Measurements from ENCODE around the gene CUZD1.

CUZD1 gene

GRCh38 chr10:122855745-122856144 is 10.1 kb upstream of the CUZD1 start:
- DNase-seq (ENCODE audit: low spot score), result no peak

DNA sequence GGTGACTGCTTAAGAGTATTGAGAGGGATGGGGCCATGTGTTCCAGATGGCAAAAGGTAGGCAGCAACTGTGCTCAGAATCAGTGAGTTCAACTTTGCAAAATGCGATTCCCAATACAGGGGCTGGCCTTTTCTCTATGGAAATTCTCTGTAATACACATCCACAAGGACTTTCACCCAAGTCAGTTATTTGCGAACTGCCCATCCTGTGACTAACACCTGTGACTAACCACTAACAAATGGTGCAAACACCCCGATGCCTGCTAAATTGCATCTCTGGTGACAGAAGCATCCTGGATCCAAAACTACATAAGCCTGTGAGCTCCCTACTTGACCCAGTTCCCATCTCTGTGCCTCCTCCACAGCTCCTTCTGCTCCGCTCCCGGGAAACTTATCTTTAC is 9.0 kb upstream of the CUZD1 start:
- peak; percentile 65 for DNase-seq (ENCODE audit: low spot score)

GRCh38 chr10:122853665-122854313 is 8.1 kb upstream of the CUZD1 start:
- peak; percentile 52 for DNase-seq (ENCODE audit: low spot score)

DNA sequence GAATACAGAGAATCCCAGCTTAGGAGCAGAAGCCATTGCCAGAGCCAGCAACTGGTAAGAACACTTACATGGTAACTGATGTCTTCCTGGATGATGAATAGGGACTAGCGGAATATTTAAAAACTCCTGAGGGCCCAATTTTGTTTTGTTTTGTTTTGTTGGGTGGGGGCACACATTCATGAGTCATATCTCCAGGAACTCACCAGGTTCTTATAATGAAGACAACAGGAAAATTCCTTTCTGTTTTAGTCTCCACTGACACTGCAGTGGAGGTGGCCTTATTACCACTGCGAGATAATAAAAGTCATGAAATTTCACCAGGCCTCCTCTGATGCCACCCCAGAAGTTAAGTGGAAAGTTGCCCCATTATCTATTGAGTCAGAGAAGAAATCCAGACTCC is 6.6 kb upstream of the CUZD1 start:
- DNase-seq (ENCODE audit: low spot score), result no peak

GRCh38 chr10:122850705-122851640 is 5.3 kb upstream of the CUZD1 start:
- no peak for DNase-seq (ENCODE audit: low spot score)

GRCh38 chr10:122849900-122850605 is 4.4 kb upstream of the CUZD1 start:
- no peak for DNase-seq (ENCODE audit: low spot score)

DNA sequence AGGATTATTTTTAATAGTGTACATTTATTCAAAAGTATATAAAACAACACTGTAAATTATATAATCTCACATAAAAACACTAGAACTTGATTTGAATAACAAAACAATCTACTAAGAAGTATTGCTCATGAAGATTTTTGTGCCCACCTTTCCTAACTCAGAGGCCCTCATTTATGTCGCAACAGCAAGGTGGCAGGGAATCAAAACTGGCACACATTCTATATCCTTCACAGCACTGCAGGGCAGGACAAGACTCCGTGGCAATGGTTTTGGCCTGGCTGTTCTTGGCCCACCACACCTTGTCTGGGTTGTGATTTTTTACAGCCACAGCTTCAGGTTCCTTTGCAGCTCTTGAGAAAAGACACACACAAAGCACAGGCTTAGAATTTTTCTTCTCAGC is 3.4 kb upstream of the CUZD1 start:
- no peak for DNase-seq (ENCODE audit: low spot score)

GRCh38 chr10:122847782-122848604 is 2.3 kb upstream of the CUZD1 start:
- DNase-seq (ENCODE audit: low spot score), result no peak

- DNase-seq (ENCODE audit: low spot score), result no peak
These were observed 1.5 kb downstream of the CUZD1 start for GRCh38 chr10:122844146-122844545.

DNA sequence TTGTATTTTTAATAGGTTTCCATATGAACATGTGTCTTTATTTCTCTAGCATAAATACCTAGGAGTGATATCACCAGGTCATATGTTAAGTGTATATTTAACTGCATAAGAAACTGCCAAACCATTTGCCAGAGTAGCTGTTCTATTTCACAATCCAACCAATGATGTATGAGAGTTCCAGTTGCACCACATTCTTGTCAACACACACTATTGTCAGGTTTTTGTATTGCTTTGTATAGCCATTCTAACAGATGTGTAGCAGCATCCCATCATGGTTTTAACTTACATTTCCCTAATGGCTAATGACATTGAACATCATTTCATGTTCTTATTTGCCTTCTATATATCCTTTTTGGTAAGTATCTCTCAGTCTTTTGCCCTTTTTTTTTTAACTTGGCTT is 4.1 kb downstream of the CUZD1 start:
- DNase-seq (ENCODE audit: low spot score), result no peak

- DNase-seq (ENCODE audit: low spot score), result no peak
These were observed 6.2 kb downstream of the CUZD1 start for GRCh38 chr10:122839505-122839904.

DNA sequence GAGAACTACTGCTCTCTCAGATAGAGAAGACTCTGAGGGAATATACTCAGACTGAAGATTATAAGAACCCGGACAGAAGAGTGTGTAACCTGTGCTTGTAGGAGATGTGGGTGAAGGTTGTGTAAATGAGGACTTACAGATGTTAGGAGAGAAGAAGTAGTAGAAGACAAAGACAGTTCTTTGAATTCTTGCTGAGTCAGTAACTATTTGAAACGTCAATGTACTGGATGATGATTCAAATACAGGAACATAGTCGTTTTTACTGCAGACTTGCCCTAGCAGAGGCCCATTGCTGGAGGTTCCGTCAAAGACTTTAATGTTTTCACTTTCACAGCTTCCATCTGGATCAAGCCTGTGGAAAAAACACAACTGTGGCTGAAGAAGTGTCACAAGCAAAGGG is 6.8 kb downstream of the CUZD1 start:
- no peak for DNase-seq (ENCODE audit: low spot score)

DNA sequence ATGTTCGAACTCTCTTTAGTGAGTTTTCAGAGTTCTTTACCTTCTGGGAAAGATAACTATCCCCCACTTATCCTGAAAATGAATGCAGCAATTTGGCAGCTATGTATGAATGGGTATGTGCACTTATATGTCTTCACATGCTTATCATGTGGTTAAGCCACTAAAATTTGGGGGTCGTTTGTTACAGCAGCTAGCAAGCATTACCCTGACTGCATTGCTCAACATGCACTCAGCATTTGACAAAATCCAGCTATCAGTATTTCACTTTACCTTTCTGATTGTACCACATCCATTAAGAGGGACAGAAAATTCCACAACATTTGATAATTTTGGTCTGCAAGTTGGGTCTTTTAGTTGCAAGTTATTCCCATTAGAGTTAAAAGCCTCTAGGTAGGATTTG is 9.7 kb downstream of the CUZD1 start:
- no peak for DNase-seq (ENCODE audit: low spot score)

GRCh38 chr10:122830965-122831353 is 14.7 kb downstream of the CUZD1 start:
- no peak for DNase-seq (ENCODE audit: low spot score)

- no peak for DNase-seq (ENCODE audit: low spot score)
These were observed 15.2 kb downstream of the CUZD1 start for GRCh38 chr10:122830273-122830964.

GRCh38 chr10:122829454-122829853 is 16.2 kb downstream of the CUZD1 start:
- no peak for DNase-seq (ENCODE audit: low spot score)

DNA sequence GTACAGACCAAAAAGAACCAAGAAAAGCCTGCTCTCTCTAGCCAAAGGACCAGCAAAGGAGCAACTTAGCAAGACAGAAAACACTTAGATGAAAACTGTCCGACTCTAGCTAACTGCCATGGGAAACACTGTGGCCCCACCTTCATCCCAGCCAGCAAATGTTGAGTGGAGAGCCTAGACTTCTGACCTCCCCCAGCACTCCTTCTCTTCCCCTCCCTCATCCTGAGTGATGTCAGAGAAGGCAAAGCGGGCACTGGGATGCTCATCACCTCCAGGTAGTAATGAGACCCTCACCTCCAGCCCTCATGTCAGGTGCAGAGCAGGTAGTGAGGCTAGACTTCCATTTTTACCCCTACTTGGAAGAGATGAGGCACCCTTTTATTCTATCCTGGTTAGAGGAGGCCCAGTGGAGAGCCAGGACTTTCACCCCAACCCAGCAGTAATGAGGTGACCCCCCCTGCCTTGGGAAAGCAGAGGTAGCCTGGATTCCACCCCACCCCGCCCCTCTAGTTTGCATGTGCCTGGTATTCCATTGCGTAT is 16.9 kb downstream of the CUZD1 start:
- no peak for DNase-seq (ENCODE audit: low spot score)

DNA sequence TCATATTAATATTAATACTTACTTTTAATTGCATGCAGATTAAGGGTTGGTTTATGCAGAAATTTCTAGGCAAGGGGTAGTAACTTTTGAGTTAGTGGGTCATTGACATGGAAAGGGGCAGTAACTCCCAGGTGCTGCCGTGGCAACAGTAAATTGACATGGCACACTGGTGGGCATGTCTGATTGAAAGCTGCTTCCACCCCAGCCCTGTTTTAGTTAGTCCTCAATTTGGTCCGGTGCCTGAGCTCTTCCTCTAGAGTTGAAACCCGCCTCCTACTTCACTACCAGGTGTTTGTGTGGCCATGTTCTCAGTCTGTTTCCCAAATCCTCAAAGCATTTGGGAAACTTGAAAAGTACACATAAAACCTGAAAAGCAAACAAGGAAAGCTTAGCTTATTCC is 18.4 kb downstream of the CUZD1 start:
- no peak for DNase-seq (ENCODE audit: low spot score)

DNA sequence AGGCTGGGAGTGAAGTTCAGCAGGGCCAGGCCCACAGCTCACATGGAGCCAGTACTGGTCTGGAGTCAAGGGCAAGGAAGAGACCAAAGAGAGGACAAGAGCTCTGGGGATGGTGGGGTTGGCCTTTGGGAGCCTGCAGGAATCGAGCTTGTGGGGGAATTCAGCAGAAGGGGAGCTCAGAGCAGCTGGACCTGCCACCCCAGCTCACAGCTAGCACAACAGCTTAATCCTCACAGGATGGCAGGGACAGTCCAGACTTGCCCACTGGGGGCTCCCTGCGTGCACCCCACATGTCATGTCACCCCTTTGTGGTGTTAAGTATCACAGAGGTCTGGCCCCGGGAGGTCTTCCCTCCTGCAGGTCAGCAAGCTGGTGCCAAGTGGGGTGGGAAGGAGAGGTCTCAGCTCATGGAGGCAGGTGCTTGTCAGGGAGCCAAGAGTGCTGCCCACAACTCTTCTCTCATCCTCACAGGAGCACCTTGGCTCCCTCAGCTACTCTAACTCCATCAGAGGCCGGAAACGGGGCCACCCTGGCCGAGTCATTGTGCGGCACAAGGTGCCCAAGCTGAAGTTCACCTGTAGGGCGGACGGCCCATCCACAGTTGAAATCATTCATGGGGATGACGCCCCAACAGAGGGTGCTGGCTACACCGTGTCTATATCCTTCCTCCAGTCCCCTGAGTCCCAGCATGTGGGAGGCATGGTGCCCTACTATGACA is 22.5 kb downstream of the CUZD1 start:
- no peak for DNase-seq (ENCODE audit: low spot score)

GRCh38 chr10:122821808-122822207 is 23.8 kb downstream of the CUZD1 start:
- DNase-seq (ENCODE audit: low spot score), result no peak
